Heart left ventricle (tissue), 16 donors: ENCODE results near the gene IQGAP2. TPM values are rescaled to one million over a fixed set of nuclear protein-coding genes. Genes with fewer than 3 reads are reported as not detected.

ENCODE experiments used
- ATAC-seq, 4 donors: fragments of 200-7000 bp; cut with Tn5 transposase; one replicate each; pipeline ENCODE4 v1.9.1; 2020 to 2022; ENCODE audit warnings: moderate library complexity in 4 of 4, mild to moderate bottlenecking in 3 of 4, moderate number of reproducible peaks in 1 of 4
- DNase-seq, 5 donors: peaks; one replicate each; pipeline ENCODE4 v3.0.0-alpha.2; 2020
- H3K27ac ChIP-seq, 12 donors: fragments of 200-600 bp; sonication (generic) in 4 of 12; one replicate each; pipeline versions ENCODE4 v1.5.0 to v1.8.0; 2016 to 2022; ENCODE audit warnings: mild to moderate bottlenecking in 2 of 12
- H3K27me3 ChIP-seq, 9 donors: fragments of 200-600 bp; sonication (generic) in 2 of 9; one replicate each; pipeline versions ENCODE4 v1.5.1 to v1.8.0; 2016 to 2022; ENCODE audit warnings: mild to moderate bottlenecking in 3 of 9
- H3K36me3 ChIP-seq, 9 donors: fragments of 200-600 bp; sonication (generic) in 2 of 9; one replicate each; pipeline versions ENCODE4 v1.5.0 to v1.8.0; 2018 to 2022; ENCODE audit warnings: mild to moderate bottlenecking in 2 of 9
- H3K4me1 ChIP-seq, 12 donors: fragments of 200-600 bp; sonication (generic) in 4 of 12; one replicate each; pipeline versions ENCODE4 v1.5.0 to v1.8.0; 2016 to 2022; ENCODE audit warnings: mild to moderate bottlenecking in 3 of 12
- H3K4me3 ChIP-seq, 12 donors: fragments of 200-600 bp; sonication (generic) in 4 of 12; one replicate each; pipeline versions ENCODE4 v1.5.0 to v1.8.0; 2017 to 2022; ENCODE audit warnings: mild to moderate bottlenecking in 9 of 12, moderate library complexity in 4 of 12
- H3K9me3 ChIP-seq, 12 donors: fragments of 200-600 bp; sonication (generic) in 4 of 12; one replicate each; pipeline versions ENCODE4 v1.5.0 to v1.8.0; 2016 to 2022; ENCODE audit warnings: mild to moderate bottlenecking in 1 of 12
- CTCF ChIP-seq, 12 donors: fragments of 200-600 bp; sonication (generic) in 4 of 12; IDR thresholded peaks; one replicate each; pipeline versions ENCODE4 v1.5.0 to v1.8.0; 2018 to 2022; ENCODE audit warnings: antibody characterized with exemption in 12 of 12, mild to moderate bottlenecking in 5 of 12
- POLR2A ChIP-seq, 2 donors: fragments of 450-650 bp; IDR thresholded peaks; one replicate each; pipeline ENCODE4 v1.6.1; 2017; ENCODE audit warnings: antibody characterized with exemption in 2 of 2, mild to moderate bottlenecking in 2 of 2, moderate library complexity in 2 of 2
- WGBS, 4 donors: extraction: QIAGEN DNeasy Blood & Tissue Kit in 2 of 4; methylation state at CpG; one replicate each; pipeline versions ENCODE4 v1.1.5 to v1.1.7; 2013 to 2018; 5-methylcytosine and 5-hydroxymethylcytosine counted together
- intact Hi-C, 10 donors: fragments of 100-400 bp; cut with DNase I; formaldehyde crosslinking; loops; one replicate each; pipeline versions ENCODE4 v1.11.1 to v1.14.2; 2022
- polyA plus RNA-seq, 2 donors: library from polyadenylated mRNA; stranded (reverse); fragments of 200-250 nt; gene quantifications; one replicate each; pipeline ENCODE4 v1.2.3, GENCODE V29; 2013
- total RNA-seq, 9 donors: library from RNA; depleted of rRNA in 2 of 9; stranded (reverse); fragments of >200 nt in 2 of 9; fragmentation: NEBNext Ultra II Directional in 3 of 9; extraction: Animal tissue kit (Norgen Biotek cat#: 25700) in 3 of 9; gene quantifications; one replicate each; pipeline versions ENCODE4 v1.1.0 to v1.2.4, GENCODE V29; 2016 to 2023
- donor health status: ischemic (EF 13 %, LVEDD 7.1; RV severe dilation, severe dysfunction).
- donor health status: healthy with polysubstance abuse.
- donor health status: DM: no; HTN: yes; CAD: no.
- donor health status: DM: no; HTN: no; CAD: no.
- donor health status: ischemic (EF 25% LVEDD 6.9; RV normal size, moderate dysfunction).
- donor health status: ischemic (EF 25% LVEDD 5.7; RV mildly dilated, moderate dysfunction).
- donor health status: healthy.
- donor health status: DM: yes; HTN: yes; CAD: no.
- donor health status: ischemic (EF 35%, LVEDD 5.7; RV mildly dilated, moderate dysfunction).
- donor health status: nonischemic (EF 11% LVEDD 7.7; RV severe dilation, severe dysfunction).
- donor health status: DM: yes; HTN: yes; CAD: no.
- donor health status: PGD.
- donor health status: ischemic (EF 29% LVEDD 5.4; RV normal size, mild dysfunction).
- donor health status: nonischemic (EF 23%, LVEDD 6.1; RV moderate dilation, normal function).

Gene IQGAP2
- total and polyA plus RNA-seq, 11 donors = 1.7 to 35.4 (median 6.1) TPM

GRCh38 chr5:76546497-76547102 is 143.5 kb downstream of the IQGAP2 start:
- peaks cover 0 to 69% (median 0%) of the 10 kb centered on the region in 12 donors for H3K4me1 ChIP-seq
- no peak for TF ChIP-seq CTCF (IDR thresholded peaks at IDR 0.05)
- no peak for TF ChIP-seq POLR2A (IDR thresholded peaks at IDR 0.05)
- no peaks in the 10 kb centered on the region for H3K9me3 ChIP-seq
- no peaks in the 10 kb centered on the region for H3K36me3 ChIP-seq
- no peak overlapping the region for H3K4me3 ChIP-seq
- intact Hi-C loops = no loop called here
- no peaks in the 10 kb centered on the region for H3K27me3 ChIP-seq
- WGBS, 4 donors = 56 to 75% (median 62%) methylated on average over 8 of the region's 8 CpGs
- DNase-seq = no peak
- peak overlapping the region in 5 of 12 donors; percentile 8 to 97 (median 37) for H3K27ac ChIP-seq
- ATAC-seq = peak in 1 of 4 donors; percentile 18

- H3K36me3 ChIP-seq = no peaks in the 10 kb centered on the region
- peak overlapping the region in 1 of 12 donors; percentile 15 for H3K4me3 ChIP-seq
- intact Hi-C loops = no loop called here
- TF ChIP-seq POLR2A (IDR thresholded peaks at IDR 0.05) (no peak), CTCF (IDR thresholded peaks at IDR 0.05) (no peak)
- no peaks in the 10 kb centered on the region for H3K9me3 ChIP-seq
- ATAC-seq = peak; percentile 54 to 83 (median 65)
- no peak for DNase-seq
- WGBS, 4 donors = 37 to 47% (median 45%) methylated on average over 4 of the region's 4 CpGs
- no peaks in the 10 kb centered on the region for H3K27me3 ChIP-seq
- H3K27ac ChIP-seq = peak overlapping the region in 6 of 12 donors; percentile 9 to 97 (median 36)
- peaks cover 0 to 67% (median 0%) of the 10 kb centered on the region in 12 donors for H3K4me1 ChIP-seq
Observed at GRCh38 chr5:76547242-76547890, 144.3 kb downstream of the IQGAP2 start.

- Histone ChIP-seq H3K27ac (peak overlapping the region in 6 of 12 donors; percentile 9 to 97 (median 30)), H3K4me1 (peaks cover 0 to 67% (median 0%) of the 10 kb centered on the region in 12 donors), H3K4me3 (peak overlapping the region in 1 of 12 donors; percentile 15), H3K36me3 (no peaks in the 10 kb centered on the region), H3K27me3 (no peaks in the 10 kb centered on the region), H3K9me3 (no peaks in the 10 kb centered on the region)
- 87 to 93% (median 90%) methylated on average over 3 of the region's 3 CpGs for WGBS, 4 donors
- ATAC-seq = no peak
- intact Hi-C loops = no loop called here
- TF ChIP-seq CTCF (IDR thresholded peaks at IDR 0.05) = no peak
- TF ChIP-seq POLR2A (IDR thresholded peaks at IDR 0.05) = no peak
- DNase-seq = no peak
Observed at GRCh38 chr5:76547891-76548524, 144.9 kb downstream of the IQGAP2 start.
